NOMO-1 treated with DMSO at 0.1 percent for 48 hours (cell line): ENCODE measurements around the gene HTR1D.

Experiments used
- DNase-seq: peaks from one replicate; lab custom pipeline; 2025; ENCODE audit not compliant: unreplicated experiment; lab: John Stamatoyannopoulos, UW

HTR1D gene

GRCh38 chr1:23187637-23188036 is 29.7 kb downstream of the HTR1D start:
- DNase-seq = no peak

- DNase-seq = no peak
Observed at GRCh38 chr1:23185381-23185780, 31.9 kb downstream of the HTR1D start.

GRCh38 chr1:23184212-23184934 is 32.9 kb downstream of the HTR1D start:
- peak; percentile 34 for DNase-seq

- DNase-seq = no peak
Observed at GRCh38 chr1:23179862-23180261, 37.4 kb downstream of the HTR1D start.

GRCh38 chr1:23178950-23179349 is 38.4 kb downstream of the HTR1D start:
- DNase-seq = peak; percentile 30

- DNase-seq = no peak
Observed at GRCh38 chr1:23178414-23178813, 38.9 kb downstream of the HTR1D start.

GRCh38 chr1:23177438-23178380 is 39.6 kb downstream of the HTR1D start:
- DNase-seq = peak; percentile 12

- no peak for DNase-seq
Observed at GRCh38 chr1:23177031-23177430, 40.3 kb downstream of the HTR1D start.

- DNase-seq = no peak
Observed at GRCh38 chr1:23174426-23175110, 42.7 kb downstream of the HTR1D start.

- DNase-seq = no peak
Observed at GRCh38 chr1:23171181-23171755, 46.0 kb downstream of the HTR1D start.

- peak; percentile 92 for DNase-seq
Observed at GRCh38 chr1:23169727-23170335, 47.5 kb downstream of the HTR1D start.

- no peak for DNase-seq
Observed at GRCh38 chr1:23169195-23169575, 48.1 kb downstream of the HTR1D start.

GRCh38 chr1:23168445-23169194 is 48.7 kb downstream of the HTR1D start, which contains the start of gene LUZP1:
TSS of gene LUZP1 (minus strand) at chr1:23168856.
- DNase-seq = peak; percentile 44

- peak; percentile 30 for DNase-seq
Observed at GRCh38 chr1:23168079-23168444, 49.2 kb downstream of the HTR1D start.

GRCh38 chr1:23167353-23168078 is 49.8 kb downstream of the HTR1D start:
- DNase-seq = no peak

GRCh38 chr1:23166854-23167253 is 50.4 kb downstream of the HTR1D start:
- DNase-seq = no peak

- no peak for DNase-seq
Observed at GRCh38 chr1:23163395-23163794, 53.9 kb downstream of the HTR1D start.

- no peak for DNase-seq
Observed at GRCh38 chr1:23159963-23160877, 57.1 kb downstream of the HTR1D start.
